Lower leg skin (tissue), 4 donors: ENCODE data around the gene HUS1. TPM values are rescaled to one million over a fixed set of nuclear protein-coding genes. Genes with fewer than 3 reads are reported as not detected.
"Not testable (repeated sequence)": the region's sequence is repeated elsewhere in the genome, so short reads cannot be mapped to it uniquely, and the experiment has no call there.

ENCODE experiments used
- DNase-seq, 2 donors: peaks; one replicate each; pipeline ENCODE4 v3.0.0-alpha.2; 2019; ENCODE audit warnings: low spot score in 2 of 2
- H3K4me3 ChIP-seq: fragments of 200-600 bp; sonication (generic); 2 replicates; pipeline ENCODE4 v1.5.1; 2017; ENCODE audit warnings: mild to moderate bottlenecking, low read depth; ENCODE audit not compliant: poor library complexity, severe bottlenecking
- POLR2A ChIP-seq, 2 donors: fragments of 450-650 bp; IDR thresholded peaks; one replicate each; pipeline ENCODE4 v1.6.1; 2016 to 2017; ENCODE audit warnings: antibody characterized with exemption in 2 of 2, mild to moderate bottlenecking in 1 of 2, moderate library complexity in 1 of 2
- WGBS, 2 donors: methylation state at CpG; one replicate each; pipeline ENCODE4 v1.1.5; 2018; 5-methylcytosine and 5-hydroxymethylcytosine counted together
- intact Hi-C: fragments of 100-400 bp; cut with DNase I; formaldehyde crosslinking; loops from one replicate; pipeline ENCODE4 v1.15.0; 2023; ENCODE audit warnings: low total_unique reads
- total RNA-seq, 4 donors: library from RNA; depleted of rRNA; stranded (reverse); fragments of >200 nt; gene quantifications; one replicate each; pipeline ENCODE4 v1.1.0, GENCODE V29; 2016
- TF ChIP-seq, protein P1 (sequence below), 3 donors: fragments of 450-650 bp; IDR thresholded peaks; one replicate each; pipeline ENCODE4 v1.5.1; 2016; ENCODE audit warnings: antibody characterized with exemption in 3 of 3, mild to moderate bottlenecking in 3 of 3, moderate library complexity in 2 of 3

Gene HUS1
- total RNA-seq, 4 donors from 2014 or later, result 13.8 to 74.1 (median 29.3) TPM

DNA sequence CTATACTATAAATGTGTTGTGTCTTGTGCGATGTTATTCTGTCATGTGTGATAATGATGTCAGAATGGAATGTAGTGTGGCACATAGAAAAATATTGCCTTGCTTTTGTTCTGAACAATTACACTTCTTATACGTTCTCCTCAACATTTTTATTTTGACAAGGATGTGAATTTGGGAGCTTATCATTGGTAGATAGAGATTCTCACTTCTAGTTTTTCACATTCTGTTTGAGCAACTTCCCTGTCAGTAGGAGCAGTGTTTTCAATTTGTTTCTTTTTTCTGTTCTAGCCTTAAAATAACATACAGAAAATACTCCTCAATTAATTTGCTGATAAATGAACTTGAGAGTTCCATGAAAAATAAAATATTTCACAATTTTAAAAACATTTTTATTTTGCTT lies 31.9 kb upstream of the HUS1 start:
- TF ChIP-seq, protein P1, sequence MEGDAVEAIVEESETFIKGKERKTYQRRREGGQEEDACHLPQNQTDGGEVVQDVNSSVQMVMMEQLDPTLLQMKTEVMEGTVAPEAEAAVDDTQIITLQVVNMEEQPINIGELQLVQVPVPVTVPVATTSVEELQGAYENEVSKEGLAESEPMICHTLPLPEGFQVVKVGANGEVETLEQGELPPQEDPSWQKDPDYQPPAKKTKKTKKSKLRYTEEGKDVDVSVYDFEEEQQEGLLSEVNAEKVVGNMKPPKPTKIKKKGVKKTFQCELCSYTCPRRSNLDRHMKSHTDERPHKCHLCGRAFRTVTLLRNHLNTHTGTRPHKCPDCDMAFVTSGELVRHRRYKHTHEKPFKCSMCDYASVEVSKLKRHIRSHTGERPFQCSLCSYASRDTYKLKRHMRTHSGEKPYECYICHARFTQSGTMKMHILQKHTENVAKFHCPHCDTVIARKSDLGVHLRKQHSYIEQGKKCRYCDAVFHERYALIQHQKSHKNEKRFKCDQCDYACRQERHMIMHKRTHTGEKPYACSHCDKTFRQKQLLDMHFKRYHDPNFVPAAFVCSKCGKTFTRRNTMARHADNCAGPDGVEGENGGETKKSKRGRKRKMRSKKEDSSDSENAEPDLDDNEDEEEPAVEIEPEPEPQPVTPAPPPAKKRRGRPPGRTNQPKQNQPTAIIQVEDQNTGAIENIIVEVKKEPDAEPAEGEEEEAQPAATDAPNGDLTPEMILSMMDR (IDR thresholded peaks at IDR 0.05), result no peak
- TF ChIP-seq POLR2A (IDR thresholded peaks at IDR 0.05), result no peak
- DNase-seq, result no peak
- WGBS, 2 donors, result 56 to 61% methylated on average over 2 of the region's 2 CpGs
- intact Hi-C loops, result no loop called here
- H3K4me3 ChIP-seq, result no peak overlapping the region

GRCh38 chr7:48009954-48010353 lies 30.5 kb upstream of the HUS1 start:
- TF ChIP-seq, protein P1 (IDR thresholded peaks at IDR 0.05), result no peak
- no peak for TF ChIP-seq POLR2A (IDR thresholded peaks at IDR 0.05)
- 88 to 100% methylated on average over 3 to 4 of the region's 4 CpGs for WGBS, 2 donors
- intact Hi-C loops, result no loop called here
- no peak overlapping the region for H3K4me3 ChIP-seq
- no peak for DNase-seq

DNA sequence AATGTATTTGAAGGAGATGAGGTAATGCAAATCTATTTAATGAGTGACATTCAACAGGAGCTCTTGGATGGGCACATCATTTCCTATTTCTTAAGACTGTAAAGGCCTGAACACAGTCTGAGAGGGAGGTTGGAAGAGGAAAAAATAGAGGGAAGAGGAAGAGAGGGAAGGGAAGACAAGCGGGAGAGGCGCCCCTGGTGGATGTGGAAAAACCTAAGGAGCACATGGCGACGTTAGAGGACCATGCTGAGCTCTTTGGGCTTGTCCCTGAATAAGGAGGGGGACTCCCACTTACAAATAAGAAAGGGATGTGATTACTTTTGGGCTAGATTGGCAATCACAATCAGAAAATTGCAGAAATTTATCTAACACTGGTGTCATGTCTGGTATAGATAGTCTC lies 29.8 kb upstream of the HUS1 start:
- no peak overlapping the region for H3K4me3 ChIP-seq
- intact Hi-C loops, result no loop called here
- no peak for DNase-seq
- TF ChIP-seq, protein P1 (IDR thresholded peaks at IDR 0.05), result no peak
- TF ChIP-seq POLR2A (IDR thresholded peaks at IDR 0.05), result no peak
- 81 to 85% methylated on average over 4 of the region's 4 CpGs for WGBS, 2 donors

DNA sequence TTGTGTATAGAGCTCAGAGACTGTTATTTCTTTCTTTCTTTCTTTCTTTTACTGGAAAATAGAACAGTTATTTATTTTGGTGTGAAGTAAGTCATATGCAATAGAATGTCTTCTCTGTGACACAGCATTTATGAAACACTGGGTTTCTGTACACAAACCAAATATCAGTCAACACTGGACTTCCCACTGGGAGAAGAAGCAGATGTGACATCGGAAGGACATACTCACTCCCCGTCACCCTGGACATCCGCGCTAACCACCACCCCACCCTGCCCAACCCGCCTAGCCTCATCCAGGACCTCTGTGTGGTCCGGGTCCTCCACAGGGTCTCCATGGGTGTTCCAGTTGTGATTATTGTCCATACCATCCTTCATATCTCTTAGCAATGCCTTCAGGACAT lies 27.5 kb upstream of the HUS1 start:
- intact Hi-C loops, result no loop called here
- TF ChIP-seq, protein P1 (IDR thresholded peaks at IDR 0.05), result no peak
- no peak for TF ChIP-seq POLR2A (IDR thresholded peaks at IDR 0.05)
- no peak overlapping the region for H3K4me3 ChIP-seq
- 82 to 84% methylated on average over 6 of the region's 6 CpGs for WGBS, 2 donors
- DNase-seq, result no peak

- H3K4me3 ChIP-seq, result no peak overlapping the region
- WGBS, 2 donors, result 39 to 40% methylated on average over 5 of the region's 5 CpGs
- intact Hi-C loops, result no loop called here
- TF ChIP-seq, protein P1 (IDR thresholded peaks at IDR 0.05), result no peak
- TF ChIP-seq POLR2A (IDR thresholded peaks at IDR 0.05), result no peak
- no peak for DNase-seq
Observed at GRCh38 chr7:48004638-48005037, 25.2 kb upstream of the HUS1 start.

- H3K4me3 ChIP-seq, result no peak overlapping the region
- TF ChIP-seq, protein P1 (IDR thresholded peaks at IDR 0.05), result no peak
- no peak for TF ChIP-seq POLR2A (IDR thresholded peaks at IDR 0.05)
- intact Hi-C loops, result no loop called here
- WGBS, 2 donors, result 42 to 50% methylated on average over 2 of the region's 2 CpGs
- no peak for DNase-seq
Observed at GRCh38 chr7:48004032-48004431, 24.6 kb upstream of the HUS1 start.

- 88 to 89% methylated on average over 13 of the region's 13 CpGs for WGBS, 2 donors
- DNase-seq, H3K4me3 ChIP-seq, intact Hi-C loops: not testable (repeated sequence)
Observed at GRCh38 chr7:48000164-48000563, 20.7 kb upstream of the HUS1 start.
